Measurements from ENCODE around the gene TGFBR2. TPM values are rescaled to one million over a fixed set of nuclear protein-coding genes. Genes with fewer than 3 reads are reported as not detected.
"Not testable (repeated sequence)": the region's sequence is repeated elsewhere in the genome, so short reads cannot be mapped to it uniquely, and the experiment has no call there.

Gene TGFBR2
- total RNA-seq, 1 donor from 2014 or later: 26.1 TPM

- H3K36me3 Mint-ChIP-seq: peaks cover 32% of the 10 kb centered on the region
- no peak overlapping the region for H3K27ac Mint-ChIP-seq
- no peak overlapping the region for H3K4me3 Mint-ChIP-seq
- H3K9me3 Mint-ChIP-seq: peaks cover 4% of the 10 kb centered on the region
- no peaks in the 10 kb centered on the region for H3K27me3 Mint-ChIP-seq
- H3K4me1 Mint-ChIP-seq (ENCODE audit: unreplicated experiment): peaks cover 25% of the 10 kb centered on the region
- DNase-seq (ENCODE audit: extremely low spot score, unreplicated experiment): no peak
- TF ChIP-seq, protein P1, sequence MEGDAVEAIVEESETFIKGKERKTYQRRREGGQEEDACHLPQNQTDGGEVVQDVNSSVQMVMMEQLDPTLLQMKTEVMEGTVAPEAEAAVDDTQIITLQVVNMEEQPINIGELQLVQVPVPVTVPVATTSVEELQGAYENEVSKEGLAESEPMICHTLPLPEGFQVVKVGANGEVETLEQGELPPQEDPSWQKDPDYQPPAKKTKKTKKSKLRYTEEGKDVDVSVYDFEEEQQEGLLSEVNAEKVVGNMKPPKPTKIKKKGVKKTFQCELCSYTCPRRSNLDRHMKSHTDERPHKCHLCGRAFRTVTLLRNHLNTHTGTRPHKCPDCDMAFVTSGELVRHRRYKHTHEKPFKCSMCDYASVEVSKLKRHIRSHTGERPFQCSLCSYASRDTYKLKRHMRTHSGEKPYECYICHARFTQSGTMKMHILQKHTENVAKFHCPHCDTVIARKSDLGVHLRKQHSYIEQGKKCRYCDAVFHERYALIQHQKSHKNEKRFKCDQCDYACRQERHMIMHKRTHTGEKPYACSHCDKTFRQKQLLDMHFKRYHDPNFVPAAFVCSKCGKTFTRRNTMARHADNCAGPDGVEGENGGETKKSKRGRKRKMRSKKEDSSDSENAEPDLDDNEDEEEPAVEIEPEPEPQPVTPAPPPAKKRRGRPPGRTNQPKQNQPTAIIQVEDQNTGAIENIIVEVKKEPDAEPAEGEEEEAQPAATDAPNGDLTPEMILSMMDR (conservative IDR thresholded peaks at IDR 0.05): no peak
These were observed 14.3 kb downstream of the TGFBR2 start for GRCh38 chr3:30620402-30621360.

- H3K9me3 Mint-ChIP-seq: peaks cover 4% of the 10 kb centered on the region
- H3K4me1 Mint-ChIP-seq (ENCODE audit: unreplicated experiment): peaks cover 27% of the 10 kb centered on the region
- H3K27ac Mint-ChIP-seq: no peak overlapping the region
- H3K36me3 Mint-ChIP-seq: peaks cover 28% of the 10 kb centered on the region
- no peaks in the 10 kb centered on the region for H3K27me3 Mint-ChIP-seq
- no peak overlapping the region for H3K4me3 Mint-ChIP-seq
- TF ChIP-seq, protein P1 (conservative IDR thresholded peaks at IDR 0.05): no peak
- no peak for DNase-seq (ENCODE audit: extremely low spot score, unreplicated experiment)
These were observed 15.2 kb downstream of the TGFBR2 start for GRCh38 chr3:30621576-30621975.

GRCh38 chr3:30622047-30622545, 15.7 kb downstream of the TGFBR2 start:
- Mint-ChIP-seq H3K36me3 (peaks cover 28% of the 10 kb centered on the region), H3K4me3 (no peak overlapping the region), H3K9me3 (peaks cover 4% of the 10 kb centered on the region), H3K4me1 (ENCODE audit: unreplicated experiment) (peaks cover 30% of the 10 kb centered on the region), H3K27me3 (no peaks in the 10 kb centered on the region), H3K27ac (no peak overlapping the region)
- TF ChIP-seq, protein P1 (conservative IDR thresholded peaks at IDR 0.05): no peak
- DNase-seq (ENCODE audit: extremely low spot score, unreplicated experiment): no peak

DNA sequence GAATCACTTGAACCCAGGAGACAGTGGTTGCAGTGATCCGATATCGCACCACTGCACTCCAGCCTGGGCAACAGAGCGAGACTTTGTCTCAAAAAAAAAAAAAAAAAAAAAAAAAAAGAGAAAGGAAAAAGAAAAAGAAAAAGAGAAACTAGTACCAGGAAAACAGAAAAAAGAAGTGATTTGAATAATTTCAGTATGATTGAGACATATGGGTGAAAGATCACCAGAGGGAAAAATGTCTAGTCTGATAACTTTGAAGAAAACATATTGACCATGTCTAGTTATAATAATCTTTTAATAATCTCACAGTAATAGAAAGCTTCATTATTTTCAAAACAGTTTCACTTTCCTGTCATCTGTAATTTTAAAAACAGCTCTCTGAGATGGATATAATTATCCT, 16.4 kb downstream of the TGFBR2 start:
- TF ChIP-seq, protein P1 (conservative IDR thresholded peaks at IDR 0.05): no peak
- H3K9me3 Mint-ChIP-seq: peaks cover 1% of the 10 kb centered on the region
- no peak for DNase-seq (ENCODE audit: extremely low spot score, unreplicated experiment)
- H3K27ac Mint-ChIP-seq: no peak overlapping the region
- H3K4me3 Mint-ChIP-seq: no peak overlapping the region
- no peaks in the 10 kb centered on the region for H3K27me3 Mint-ChIP-seq
- H3K36me3 Mint-ChIP-seq: peaks cover 26% of the 10 kb centered on the region
- H3K4me1 Mint-ChIP-seq (ENCODE audit: unreplicated experiment): peaks cover 30% of the 10 kb centered on the region

GRCh38 chr3:30623351-30623750, 16.9 kb downstream of the TGFBR2 start:
- Mint-ChIP-seq H3K4me3 (no peak overlapping the region), H3K27me3 (no peaks in the 10 kb centered on the region), H3K27ac (no peak overlapping the region), H3K36me3 (peaks cover 24% of the 10 kb centered on the region), H3K4me1 (ENCODE audit: unreplicated experiment) (peaks cover 30% of the 10 kb centered on the region), H3K9me3 (no peaks in the 10 kb centered on the region)
- no peak for DNase-seq (ENCODE audit: extremely low spot score, unreplicated experiment)
- TF ChIP-seq, protein P1 (conservative IDR thresholded peaks at IDR 0.05): no peak

DNA sequence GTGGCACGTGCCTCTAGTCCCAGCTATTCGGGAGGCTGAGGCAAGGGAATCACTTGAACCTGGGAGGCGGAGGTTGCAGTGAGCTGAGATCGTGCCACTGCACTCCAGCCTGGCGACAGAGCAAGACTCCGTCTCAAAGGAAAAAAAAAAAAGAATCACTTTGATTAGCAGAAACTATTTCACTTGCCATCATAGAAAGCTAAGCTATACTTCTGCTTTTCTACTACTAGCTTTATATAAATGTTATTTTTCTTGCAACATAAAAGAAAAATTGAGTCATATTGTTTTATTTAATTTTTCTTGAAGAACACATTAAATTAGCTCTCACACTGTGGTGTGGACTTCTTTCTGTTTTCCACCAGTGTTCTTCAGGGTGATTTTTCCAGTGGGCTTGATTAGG, 18.1 kb downstream of the TGFBR2 start:
- DNase-seq (ENCODE audit: extremely low spot score, unreplicated experiment): not testable (repeated sequence)

More for the DNA sequence above, 18.1 kb downstream of the TGFBR2 start:
- H3K9me3 Mint-ChIP-seq, H3K4me3 Mint-ChIP-seq, H3K27me3 Mint-ChIP-seq, H3K27ac Mint-ChIP-seq: not testable (repeated sequence)
- Mint-ChIP-seq H3K36me3 (peaks cover 25% of the 10 kb centered on the region), H3K4me1 (ENCODE audit: unreplicated experiment) (peaks cover 40% of the 10 kb centered on the region)
